Measurements from ENCODE around the gene LMOD1.
A peak's percentile ranks its signal among the peaks of the same experiment; 100 is the strongest.

DNA sequence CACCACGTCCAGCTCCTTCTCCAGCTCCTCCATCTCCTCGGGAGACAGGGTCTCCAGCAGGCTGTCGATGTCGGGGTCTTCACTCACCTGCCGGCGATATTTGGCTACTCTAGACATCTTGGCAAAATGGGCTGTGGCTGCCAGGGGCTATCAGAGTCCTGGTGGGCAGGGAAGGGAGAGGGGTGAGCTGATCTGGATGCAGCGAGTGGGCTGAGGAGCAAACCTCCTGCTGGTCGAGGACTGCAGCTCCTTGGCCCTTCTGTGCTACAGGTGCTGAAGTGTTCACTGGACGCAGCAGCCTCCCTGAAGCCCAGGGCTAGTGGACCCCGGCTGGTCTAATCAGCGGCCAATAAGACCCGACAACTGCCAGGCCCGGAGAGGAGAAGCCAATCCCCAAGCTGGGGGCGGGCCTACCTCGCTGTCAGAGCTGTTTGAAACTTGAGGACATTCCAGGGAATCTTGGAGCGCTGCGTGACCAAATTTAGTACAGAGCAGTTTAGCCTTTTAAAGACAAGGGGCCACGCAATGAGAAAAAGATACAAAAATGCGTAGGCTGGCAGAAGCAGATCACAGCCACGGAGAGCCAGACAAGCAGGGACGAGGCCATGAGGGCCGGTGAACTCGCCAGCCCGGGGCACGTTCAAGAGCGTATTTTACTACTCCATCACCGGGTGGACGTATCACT, at the start of gene LMOD1:
- TF ChIP-seq EP300 (IDR thresholded peaks at IDR 0.05; ENCODE audit: borderline replicate concordance) (0 out of 2 replicates have a peak, but pooled peaks have one; percentile 32), TAF1 (IDR thresholded peaks at IDR 0.05; ENCODE audit: low read depth) (0 out of 2 replicates have a peak, but pooled peaks have one; percentile 29), CREB1 (IDR thresholded peaks at IDR 0.05; ENCODE audit: low read depth) (no peak), CEBPB (IDR thresholded peaks at IDR 0.05) (no peak), FOXM1 (IDR thresholded peaks at IDR 0.05; ENCODE audit: borderline replicate concordance, low read depth) (no peak)

All from Ishikawa (cell line).